HEK293T (cell line): ENCODE results near the gene LY9.

Source experiments
- ARNT ChIP-seq: fragments of 450-650 bp; IDR thresholded peaks from 2 replicates; pipeline ENCODE4 v1.6.1; 2017; ENCODE audit warnings: mild to moderate bottlenecking
- FOXK2 ChIP-seq: fragments of 450-650 bp; IDR thresholded peaks from 2 replicates; pipeline ENCODE4 v1.6.1; 2016; ENCODE audit warnings: mild to moderate bottlenecking
- SP1 ChIP-seq: fragments of 450-650 bp; IDR thresholded peaks from 2 replicates; pipeline ENCODE4 v1.6.1; 2017
- SUZ12 ChIP-seq: fragments of 450-650 bp; IDR thresholded peaks from 2 replicates; pipeline ENCODE4 v1.6.1; 2016; ENCODE audit warnings: mild to moderate bottlenecking

- TF ChIP-seq ARNT (no peak), SUZ12 (no peak), FOXK2 (no peak), SP1 (no peak)
These were observed 3.7 kb downstream of the LY9 start for GRCh38 chr1:160799641-160800040.
